Stimulated activated naive CD8-positive, alpha-beta T cell treated with anti-CD3 and anti-CD28 coated beads, Interleukin-15, Interleukin-2, amounts not matched to agents 100 ng/mL and 50 ng/mL, for 24 hours (primary cell): Measurements from ENCODE around the gene STX8.

ENCODE experiments used
- H3K27ac Mint-ChIP-seq: one replicate; pipeline ENCODE4 v1.8.0; 2021; ENCODE audit warnings: mild to moderate bottlenecking, mixed read lengths
- H3K27me3 Mint-ChIP-seq: one replicate; pipeline ENCODE4 v1.8.0; 2021; ENCODE audit warnings: mixed read lengths
- H3K36me3 Mint-ChIP-seq: one replicate; pipeline ENCODE4 v1.8.0; 2021; ENCODE audit warnings: low read depth, mixed read lengths
- H3K4me1 Mint-ChIP-seq: one replicate; pipeline ENCODE4 v1.8.0; 2021; ENCODE audit warnings: low read depth, mixed read lengths
- H3K4me3 Mint-ChIP-seq: one replicate; pipeline ENCODE4 v1.8.0; 2021; ENCODE audit warnings: mild to moderate bottlenecking, mixed read lengths
- H3K9me3 Mint-ChIP-seq: one replicate; pipeline ENCODE4 v1.8.0; 2021; ENCODE audit warnings: mixed read lengths

Gene STX8

DNA sequence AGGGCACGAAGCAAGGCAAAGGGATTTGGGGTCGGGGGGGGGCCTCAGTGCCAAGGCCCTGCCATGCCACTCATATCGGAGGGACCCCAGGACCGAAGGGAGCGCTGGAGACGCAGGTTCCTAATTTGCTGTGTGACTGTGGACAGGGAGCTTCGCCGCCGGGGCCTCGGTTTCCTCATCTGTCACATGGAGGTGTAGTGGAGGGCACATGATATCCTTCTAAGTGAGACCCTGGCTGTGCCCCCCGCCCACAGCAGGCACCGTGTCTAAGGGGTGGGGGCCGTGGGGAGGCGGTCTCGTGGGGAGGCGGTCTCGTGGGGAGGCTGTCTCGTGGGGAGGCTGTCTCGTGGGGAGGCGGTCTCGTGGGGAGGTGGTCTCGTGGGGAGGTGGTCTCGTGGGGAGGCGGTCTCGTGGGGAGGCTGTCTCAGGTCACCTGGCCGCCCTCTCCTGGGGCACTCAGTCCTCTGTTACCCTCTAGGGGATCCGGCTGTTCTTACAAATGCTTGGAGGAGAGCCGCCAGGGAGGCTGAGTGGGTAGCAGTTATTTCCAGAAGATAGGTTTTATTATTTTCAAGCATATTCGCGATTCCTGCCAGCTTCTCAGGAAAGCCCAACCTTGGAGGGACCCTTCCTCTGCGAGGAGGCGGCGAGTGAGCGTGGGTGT is 349.4 kb downstream of the STX8 start:
- Mint-ChIP-seq H3K9me3 (no peaks in the 10 kb centered on the region), H3K4me3 (no peak overlapping the region), H3K4me1 (no peaks in the 10 kb centered on the region), H3K36me3 (no peaks in the 10 kb centered on the region), H3K27me3 (peaks cover 3% of the 10 kb centered on the region), H3K27ac (no peak overlapping the region)

- Mint-ChIP-seq H3K9me3 (no peaks in the 10 kb centered on the region), H3K27me3 (peaks cover 3% of the 10 kb centered on the region), H3K27ac (no peak overlapping the region), H3K36me3 (no peaks in the 10 kb centered on the region), H3K4me1 (no peaks in the 10 kb centered on the region), H3K4me3 (no peak overlapping the region)
Observed at GRCh38 chr17:9225305-9226101, 350.1 kb downstream of the STX8 start.

DNA sequence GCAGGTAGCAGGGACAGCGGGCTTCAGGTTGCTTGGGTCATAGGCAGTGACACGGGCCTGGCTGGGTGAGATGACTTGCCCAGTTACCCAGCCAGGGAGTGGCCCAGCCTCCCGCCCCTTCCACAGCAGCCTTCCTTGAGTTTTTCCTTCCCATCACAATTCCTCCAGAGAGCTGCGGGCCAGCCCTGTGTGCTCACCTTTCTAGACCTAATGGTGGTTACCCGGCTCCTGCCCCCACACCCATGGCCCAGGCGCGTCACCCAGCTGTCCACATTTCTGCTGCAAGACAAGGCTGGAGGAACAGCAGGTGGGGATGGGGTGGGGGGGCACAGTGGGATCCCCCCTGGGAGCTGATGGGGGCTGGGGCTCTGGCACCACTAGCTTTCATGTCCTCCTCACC is 351.1 kb downstream of the STX8 start:
- H3K27ac Mint-ChIP-seq: no peak overlapping the region
- H3K4me3 Mint-ChIP-seq: no peak overlapping the region
- H3K27me3 Mint-ChIP-seq: peaks cover 2% of the 10 kb centered on the region
- no peaks in the 10 kb centered on the region for H3K36me3 Mint-ChIP-seq
- no peaks in the 10 kb centered on the region for H3K9me3 Mint-ChIP-seq
- H3K4me1 Mint-ChIP-seq: no peaks in the 10 kb centered on the region

- Mint-ChIP-seq H3K4me1 (no peaks in the 10 kb centered on the region), H3K27ac (no peak overlapping the region), H3K4me3 (no peak overlapping the region), H3K9me3 (no peaks in the 10 kb centered on the region), H3K36me3 (no peaks in the 10 kb centered on the region), H3K27me3 (no peaks in the 10 kb centered on the region)
Observed at GRCh38 chr17:9223531-9223930, 352.1 kb downstream of the STX8 start.

DNA sequence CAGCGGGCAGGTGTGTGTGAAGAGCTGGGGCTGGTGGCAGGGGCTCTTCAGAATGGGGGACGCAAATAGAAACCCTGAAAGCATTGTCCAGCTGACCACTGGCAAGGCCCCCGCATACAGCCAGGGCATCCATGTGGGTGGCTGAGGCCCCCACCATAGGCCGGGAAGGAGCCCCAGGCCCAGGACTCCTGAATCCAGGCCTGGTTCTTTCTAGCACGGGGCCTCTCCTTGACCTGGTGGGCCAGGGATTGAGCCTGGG is 353.8 kb downstream of the STX8 start:
- Mint-ChIP-seq H3K4me3 (no peak overlapping the region), H3K27me3 (no peaks in the 10 kb centered on the region), H3K9me3 (peaks cover 8% of the 10 kb centered on the region), H3K4me1 (no peaks in the 10 kb centered on the region), H3K27ac (no peak overlapping the region), H3K36me3 (no peaks in the 10 kb centered on the region)

- Mint-ChIP-seq H3K9me3 (peaks cover 9% of the 10 kb centered on the region), H3K36me3 (no peaks in the 10 kb centered on the region), H3K4me1 (no peaks in the 10 kb centered on the region), H3K27me3 (no peaks in the 10 kb centered on the region), H3K27ac (no peak overlapping the region), H3K4me3 (no peak overlapping the region)
Observed at GRCh38 chr17:9221147-9221921, 354.3 kb downstream of the STX8 start.

DNA sequence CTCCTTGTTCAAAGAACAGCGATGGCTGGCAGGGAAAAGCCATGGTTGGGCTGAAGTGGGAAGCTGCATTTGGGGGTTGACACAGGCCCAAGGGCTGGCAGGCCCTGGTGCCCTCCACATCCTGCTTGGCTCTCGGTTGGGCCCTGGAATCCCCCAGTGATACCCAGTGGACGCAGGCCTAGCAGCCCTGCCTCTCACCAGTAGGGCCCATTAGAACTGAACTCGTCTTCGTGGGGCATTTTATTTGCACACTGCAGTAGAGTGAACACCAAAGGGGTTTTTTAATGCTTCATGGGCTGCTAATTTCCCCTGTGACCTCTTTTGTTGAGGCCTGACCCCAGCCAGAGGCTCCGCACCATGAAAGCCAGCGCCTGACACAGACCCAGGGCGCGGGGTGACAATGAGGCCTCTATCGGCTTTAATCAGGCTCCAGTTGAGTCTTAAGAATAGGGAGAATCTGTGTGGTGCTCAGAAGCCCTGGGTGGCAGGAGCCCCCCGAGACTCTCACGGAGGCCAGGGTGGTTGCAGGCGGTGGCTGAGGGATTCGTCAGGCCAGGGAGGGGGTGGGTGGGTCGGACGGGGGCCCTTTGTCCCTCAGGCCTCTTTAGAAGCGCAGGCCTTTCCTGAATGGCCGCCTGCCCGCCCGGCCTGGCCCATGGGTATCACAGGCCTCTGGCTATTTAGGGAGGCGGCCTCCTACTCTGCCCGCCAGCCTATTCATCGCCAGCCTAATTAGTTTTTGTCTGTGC is 355.0 kb downstream of the STX8 start:
- Mint-ChIP-seq H3K27ac (no peak overlapping the region), H3K4me1 (no peaks in the 10 kb centered on the region), H3K9me3 (peaks cover 16% of the 10 kb centered on the region), H3K27me3 (no peaks in the 10 kb centered on the region), H3K4me3 (no peak overlapping the region), H3K36me3 (peaks cover 2% of the 10 kb centered on the region)

DNA sequence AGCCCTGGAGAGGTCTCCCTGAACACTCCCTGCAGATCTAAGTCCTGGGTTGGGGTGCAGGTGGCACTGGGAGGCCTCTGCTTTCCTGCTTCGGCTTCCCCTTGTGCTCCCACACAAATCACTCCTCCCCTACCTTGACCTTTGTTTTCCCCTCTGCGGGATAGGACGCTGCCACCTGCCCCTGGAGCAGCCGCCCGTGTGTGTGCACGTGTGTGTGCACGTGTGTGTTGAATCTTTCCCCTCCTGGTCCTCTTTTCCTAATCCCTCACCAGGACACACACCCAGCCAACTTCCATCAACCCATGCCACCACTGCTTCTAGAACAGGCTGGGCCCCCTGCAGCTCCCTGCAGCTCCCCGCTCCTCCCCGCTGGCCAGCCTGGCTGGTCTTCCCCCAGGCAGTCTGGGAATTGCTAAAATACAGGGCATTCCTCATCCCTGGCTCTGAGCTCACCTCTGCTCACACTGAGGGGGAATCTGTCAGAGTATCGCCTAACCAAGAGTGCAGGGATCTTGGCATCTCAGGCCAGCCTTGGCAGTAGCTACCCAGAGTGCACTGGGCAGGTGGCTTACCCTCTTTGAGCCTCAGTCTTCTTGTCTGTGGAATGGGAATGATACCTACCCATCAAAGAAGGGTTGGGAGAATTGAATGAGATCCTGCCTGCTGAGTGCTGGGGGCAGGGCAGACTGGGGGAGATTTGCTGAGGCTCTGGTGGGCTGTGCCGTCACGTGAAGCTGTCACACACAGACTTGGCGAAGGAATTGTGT is 355.8 kb downstream of the STX8 start:
- Mint-ChIP-seq H3K9me3 (peaks cover 21% of the 10 kb centered on the region), H3K4me1 (no peaks in the 10 kb centered on the region), H3K27me3 (no peaks in the 10 kb centered on the region), H3K36me3 (peaks cover 7% of the 10 kb centered on the region), H3K27ac (no peak overlapping the region), H3K4me3 (no peak overlapping the region)

DNA sequence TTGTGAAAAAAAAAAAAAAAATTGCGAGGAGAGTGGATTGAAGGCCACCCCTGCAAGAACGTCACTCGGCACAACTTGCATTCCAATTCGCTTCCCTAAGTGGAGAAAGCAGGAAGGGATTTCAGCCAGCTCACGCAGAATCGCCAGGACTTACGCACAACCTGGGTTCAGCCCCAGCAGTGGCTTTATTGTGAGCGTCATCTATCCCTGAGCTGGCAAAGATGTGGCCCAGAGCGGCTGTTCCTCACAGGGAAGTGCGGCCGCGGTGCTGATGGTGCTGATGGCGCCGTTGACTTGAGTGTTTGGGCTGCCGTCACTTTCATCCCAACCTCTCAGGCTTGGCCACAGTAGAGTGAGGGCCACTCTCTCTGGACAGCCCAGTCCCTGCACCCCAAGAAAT is 356.7 kb downstream of the STX8 start:
- Mint-ChIP-seq H3K36me3 (peaks cover 7% of the 10 kb centered on the region), H3K9me3 (peaks cover 21% of the 10 kb centered on the region), H3K27ac (no peak overlapping the region)

GRCh38 chr17:9218064-9218635 is 357.5 kb downstream of the STX8 start:
- Mint-ChIP-seq H3K27me3 (no peaks in the 10 kb centered on the region), H3K4me1 (no peaks in the 10 kb centered on the region), H3K4me3 (no peak overlapping the region), H3K27ac (no peak overlapping the region), H3K36me3 (peaks cover 7% of the 10 kb centered on the region), H3K9me3 (peaks cover 21% of the 10 kb centered on the region)

More for the DNA sequence above, 356.7 kb downstream of the STX8 start:
- no peaks in the 10 kb centered on the region for H3K4me1 Mint-ChIP-seq
- no peaks in the 10 kb centered on the region for H3K27me3 Mint-ChIP-seq
- no peak overlapping the region for H3K4me3 Mint-ChIP-seq

DNA sequence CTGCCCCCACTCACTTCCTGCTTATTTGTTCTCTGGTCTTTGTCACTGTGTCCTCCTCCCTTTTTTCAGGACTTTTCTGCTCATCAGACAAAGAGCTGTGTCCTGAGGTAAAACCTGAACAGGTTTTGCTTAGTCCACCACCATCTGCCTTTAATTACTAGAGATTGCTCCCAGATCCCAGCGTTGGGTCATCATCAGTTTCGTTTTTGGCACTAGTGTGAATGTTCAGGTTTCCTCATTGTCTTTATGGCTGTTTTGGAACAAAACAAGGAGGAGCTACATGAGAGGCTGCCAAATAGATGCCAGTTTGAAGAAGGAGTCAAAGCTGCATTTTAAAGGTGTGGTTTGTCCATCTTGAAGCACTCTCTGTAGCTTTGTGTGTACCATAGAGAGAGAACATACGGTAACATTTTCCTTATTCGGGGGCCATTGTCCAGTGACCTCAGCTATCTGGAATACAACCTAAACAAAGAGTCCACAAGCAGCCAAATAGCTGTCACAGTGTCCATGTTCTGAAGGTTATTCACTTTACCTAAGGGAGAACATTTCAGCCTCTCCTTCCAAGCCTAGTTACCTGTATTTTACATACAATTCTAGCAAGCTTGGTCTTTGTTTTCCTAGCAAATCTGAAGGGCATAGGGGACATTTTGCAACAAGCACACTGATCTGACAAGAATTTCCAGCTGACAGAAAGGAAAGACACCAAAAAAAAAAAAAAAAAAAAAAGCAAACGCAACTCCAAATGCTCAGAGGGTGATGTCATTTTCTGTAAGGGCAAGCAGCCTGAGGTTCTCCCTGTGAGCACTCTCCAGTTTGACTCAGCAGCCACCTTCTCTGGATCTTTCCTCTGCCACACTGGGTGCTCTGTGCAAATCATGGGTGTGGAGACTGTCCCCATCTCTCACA is 358.2 kb downstream of the STX8 start:
- no peaks in the 10 kb centered on the region for H3K4me1 Mint-ChIP-seq
- H3K9me3 Mint-ChIP-seq: peaks cover 21% of the 10 kb centered on the region
- H3K36me3 Mint-ChIP-seq: peaks cover 7% of the 10 kb centered on the region
- H3K27ac Mint-ChIP-seq: no peak overlapping the region
- no peak overlapping the region for H3K4me3 Mint-ChIP-seq
- H3K27me3 Mint-ChIP-seq: no peaks in the 10 kb centered on the region

DNA sequence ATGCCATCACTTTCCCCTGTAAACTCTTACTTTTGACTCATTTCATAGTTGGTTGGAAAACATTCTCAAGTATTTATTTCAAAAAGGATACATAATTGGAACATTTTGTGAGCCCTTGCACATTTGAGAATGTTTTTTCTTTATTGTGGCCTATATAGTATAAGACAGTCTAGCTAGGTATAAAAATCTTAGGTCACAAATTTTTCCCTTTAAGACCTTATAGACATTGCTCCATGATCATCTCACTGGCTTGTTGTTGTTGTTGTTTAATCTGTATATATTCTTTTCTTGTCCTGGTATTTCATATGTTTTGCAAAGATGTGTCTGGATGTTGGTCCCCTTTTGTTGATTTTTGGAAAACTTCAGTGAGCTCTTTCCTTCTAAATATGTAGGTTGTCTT is 360.2 kb downstream of the STX8 start:
- Mint-ChIP-seq H3K27ac (no peak overlapping the region), H3K4me3 (no peak overlapping the region), H3K9me3 (peaks cover 21% of the 10 kb centered on the region), H3K27me3 (no peaks in the 10 kb centered on the region), H3K4me1 (no peaks in the 10 kb centered on the region), H3K36me3 (peaks cover 7% of the 10 kb centered on the region)

GRCh38 chr17:9213303-9213640 is 362.3 kb downstream of the STX8 start:
- Mint-ChIP-seq H3K36me3 (peaks cover 7% of the 10 kb centered on the region), H3K4me1 (no peaks in the 10 kb centered on the region), H3K9me3 (peaks cover 21% of the 10 kb centered on the region), H3K27me3 (no peaks in the 10 kb centered on the region), H3K27ac (no peak overlapping the region), H3K4me3 (no peak overlapping the region)
